K562 (cell line): Measurements from ENCODE around the gene GUK1. TPM values are rescaled to one million over a fixed set of nuclear protein-coding genes. Genes with fewer than 3 reads are reported as not detected.

Experiments used
- ATAC-seq: fragments of 200-7000 bp; cut with Tn5 transposase; 3 replicates; pipeline ENCODE4 v1.9.1; 2020; ENCODE audit warnings: moderate library complexity
- BruUV-seq: library from RNA; stranded (reverse); fragments of 400-500 nt; replicated peaks from 2 replicates; lab custom pipeline; 2021; lab: Mats Ljungman, UMichigan
- CTCF ChIA-PET: fragments of 300-600 bp; formaldehyde crosslinking; extraction: SDS; loops from one replicate; lab custom pipeline; 2021; ENCODE audit warnings: low intra/inter-chr PET ratio; lab: Yijun Ruan, JAX
- POLR2A ChIA-PET: fragments of 300-600, 350-650 bp; sonication (Branson Sonifier 250); formaldehyde crosslinking; extraction: SDS; loops from one replicate; lab custom pipeline; 2021; ENCODE audit warnings: antibody characterized with exemption, inconsistent platforms; lab: Yijun Ruan, JAX
- DNase-seq, 4 experiments: peaks; one replicate each; pipeline versions ENCODE4 v3.0.0 to v3.0.0-alpha.2; 2011 to 2018; ENCODE audit warnings: low spot score in 3 of 4, mixed read lengths in 3 of 4; ENCODE audit errors: extremely low read depth in 1 of 4
- FAIRE-seq: peaks from 2 replicates; lab custom pipeline; 2011; peaks lifted over from hg19 to GRCh38; lab: Jason Lieb, UNC
- H2AFZ ChIP-seq: 2 replicates; pipeline ENCODE4 v1.6.0; 2011; ENCODE audit warnings: low read depth, low read length, control low read depth, inconsistent platforms
- H3K27ac ChIP-seq: fragments of 200-600 bp; 3 replicates; pipeline ENCODE4 v1.8.0; 2011; ENCODE audit warnings: low read depth, mild to moderate bottlenecking, control low read depth, inconsistent platforms, low read length, moderate library complexity, mixed read lengths; ENCODE audit errors: extremely low read depth
- H3K27me3 ChIP-seq, 2 experiments: fragments of 300-600 bp in 1 of 2; 2 replicates in 1 of 2; 3 replicates in 1 of 2; pipeline versions ENCODE4 v1.6.0 to v1.8.0; 2011; ENCODE audit warnings: inconsistent platforms in 2 of 2, low read length in 2 of 2, mild to moderate bottlenecking in 1 of 2, mixed read lengths in 1 of 2, moderate library complexity in 1 of 2; ENCODE audit not compliant: control insufficient read depth in 2 of 2, insufficient read depth in 2 of 2
- H3K36me3 ChIP-seq: fragments of 300-600 bp; 3 replicates; pipeline ENCODE4 v1.8.0; 2011; ENCODE audit warnings: mild to moderate bottlenecking, low read length, inconsistent platforms; ENCODE audit not compliant: control insufficient read depth, insufficient read depth
- H3K4me1 ChIP-seq, 2 experiments: fragments of 200-600 bp in 1 of 2; replicated peaks in 1 of 2; 2 replicates in 1 of 2; 3 replicates in 1 of 2; pipeline versions ENCODE4 v1.5.1 to v1.8.0; 2011; ENCODE audit warnings: inconsistent platforms in 2 of 2, low read length in 2 of 2, mild to moderate bottlenecking in 1 of 2, mixed read lengths in 1 of 2, moderate library complexity in 1 of 2; ENCODE audit not compliant: control insufficient read depth in 2 of 2, insufficient read depth in 2 of 2
- H3K4me2 ChIP-seq: 2 replicates; pipeline ENCODE4 v1.6.1; 2011; ENCODE audit warnings: low read length, control low read depth, inconsistent platforms, mixed read lengths; ENCODE audit not compliant: insufficient read depth
- H3K4me3 ChIP-seq: fragments of 200-600 bp; sonication (generic), shearing (Covaris generic); 2 replicates; pipeline ENCODE4 v1.5.1; 2016; ENCODE audit warnings: control low read depth, inconsistent platforms
- H3K79me2 ChIP-seq: fragments of 200-600 bp; 3 replicates; pipeline ENCODE4 v1.8.0; 2011; ENCODE audit warnings: low read length, inconsistent platforms; ENCODE audit not compliant: control insufficient read depth, insufficient read depth
- H3K9ac ChIP-seq, 2 experiments: 2 replicates each; pipeline versions ENCODE4 v1.6.0 to v1.6.1; 2011; ENCODE audit warnings: low read depth in 2 of 2, low read length in 2 of 2, control low read depth in 1 of 2, inconsistent platforms in 1 of 2, mild to moderate bottlenecking in 1 of 2, mixed read lengths in 1 of 2; ENCODE audit not compliant: insufficient read depth in 1 of 2
- H3K9me1 ChIP-seq: one replicate; pipeline ENCODE4 v1.6.0; 2011; ENCODE audit warnings: inconsistent platforms, mild to moderate bottlenecking, low read length, moderate library complexity; ENCODE audit not compliant: control insufficient read depth, insufficient read depth
- H3K9me3 ChIP-seq: replicated peaks from 2 replicates; pipeline ENCODE4 v1.5.1; 2011; ENCODE audit warnings: low read depth, low read length, inconsistent platforms; ENCODE audit not compliant: control insufficient read depth, insufficient read depth
- H4K20me1 ChIP-seq: replicated peaks from 2 replicates; pipeline ENCODE4 v1.6.1; 2011; ENCODE audit warnings: low read length, inconsistent platforms, mixed read lengths; ENCODE audit not compliant: control insufficient read depth, insufficient read depth
- BACH1 ChIP-seq: fragments of 200-800 bp; sonication (Bioruptor generic); IDR thresholded peaks from 2 replicates; pipeline ENCODE4 v1.6.1; 2016; ENCODE audit warnings: missing genetic modification characterization, missing compliant biosample characterization
- COPS2 ChIP-seq: fragments of 450-650 bp; conservative IDR thresholded peaks from 2 replicates; pipeline ENCODE4 v1.6.1; 2016; ENCODE audit warnings: mild to moderate bottlenecking, moderate library complexity
- CXXC5 ChIP-seq: fragments of 250-450 bp; sonication (Bioruptor Pico); IDR thresholded peaks from 2 replicates; pipeline ENCODE4 v1.8.0; 2022; ENCODE audit warnings: inconsistent platforms, mild to moderate bottlenecking, moderate library complexity
- KAT2B ChIP-seq: IDR thresholded peaks from one replicate; pipeline ENCODE4 v1.6.1; 2012; ENCODE audit warnings: low read depth, mild to moderate bottlenecking, control low read depth, inconsistent platforms, low read length, moderate library complexity
- NFRKB ChIP-seq: fragments of 450-650 bp; IDR thresholded peaks from 2 replicates; pipeline ENCODE4 v1.6.1; 2016; ENCODE audit warnings: low read depth
- POLR2G ChIP-seq: fragments of 200-400 bp; formaldehyde crosslinking; IDR thresholded peaks from 2 replicates; pipeline ENCODE4 v1.6.1; 2017; ENCODE audit warnings: low read depth, mild to moderate bottlenecking, antibody characterized with exemption, low read length, moderate library complexity
- RBFOX2 ChIP-seq: fragments of 200-400 bp; formaldehyde crosslinking; IDR thresholded peaks from 2 replicates; pipeline ENCODE4 v1.6.1; 2017; ENCODE audit warnings: low read depth, mild to moderate bottlenecking, low read length, moderate library complexity
- RBM22 ChIP-seq: fragments of 200-400 bp; formaldehyde crosslinking; IDR thresholded peaks from 2 replicates; pipeline ENCODE4 v1.6.1; 2018; ENCODE audit warnings: low read length, low read depth; ENCODE audit not compliant: poor library complexity, severe bottlenecking
- RFX7 ChIP-seq: fragments of 250-450 bp; sonication (Bioruptor Pico); IDR thresholded peaks from 2 replicates; pipeline ENCODE4 v1.5.1; 2021; ENCODE audit warnings: mild to moderate bottlenecking
- SETDB1 ChIP-seq: IDR thresholded peaks from one replicate; pipeline ENCODE4 v1.6.1; 2012; ENCODE audit warnings: low read length, control low read depth, inconsistent platforms
- SRSF1 ChIP-seq: fragments of 200-400 bp; formaldehyde crosslinking; IDR thresholded peaks from 2 replicates; pipeline ENCODE4 v1.6.1; 2017; ENCODE audit warnings: mild to moderate bottlenecking, low read depth, low read length, moderate library complexity
- SUPT5H ChIP-seq: fragments of 450-650 bp; IDR thresholded peaks from 2 replicates; pipeline ENCODE4 v1.6.1; 2016
- ZBTB1 ChIP-seq: sonication (generic); formaldehyde crosslinking; IDR thresholded peaks from 2 replicates; pipeline ENCODE4 v1.8.1; 2023; ENCODE audit warnings: missing genetic modification reagents, low read depth, mild to moderate bottlenecking, borderline replicate concordance
- ZC3H4 ChIP-seq: sonication (generic); formaldehyde crosslinking; IDR thresholded peaks from 2 replicates; pipeline ENCODE4 v1.9.0; 2021; ENCODE audit warnings: missing genetic modification reagents, borderline replicate concordance
- ZFX ChIP-seq: sonication (generic); formaldehyde crosslinking; IDR thresholded peaks from 2 replicates; pipeline ENCODE4 v1.8.0; 2022; ENCODE audit warnings: mild to moderate bottlenecking, missing genetic modification reagents, moderate library complexity
- ZNF436 ChIP-seq: fragments of 250-450, 450-650 bp; sonication (Bioruptor Pico); formaldehyde crosslinking; IDR thresholded peaks from 2 replicates; pipeline ENCODE4 v1.7.0; 2020; ENCODE audit warnings: mild to moderate bottlenecking
- ZSCAN29 ChIP-seq: fragments of 450-650 bp; IDR thresholded peaks from 2 replicates; pipeline ENCODE4 v1.6.1; 2017
- WGBS: fragments of 100-300 bp; shearing (Covaris generic); methylation state at CpG from one replicate; pipeline ENCODE4 v1.1.6; 2016; ENCODE audit warnings: low coverage, mixed read lengths; ENCODE audit not compliant: insufficient coverage; ENCODE audit errors: missing lambda C conversion rate; 5-methylcytosine and 5-hydroxymethylcytosine counted together
- in situ Hi-C: fragments of 300-500 bp; cut with MboI; formaldehyde crosslinking; loops from 4 replicates; pipeline ENCODE4 v1.15.0; 2018; ENCODE audit warnings: inconsistent platforms, mixed read lengths
- intact Hi-C: fragments of 100-400 bp; cut with micrococcal nuclease; formaldehyde crosslinking; loops from 2 replicates; pipeline ENCODE4 v1.14.2; 2022
- polyA plus RNA-seq, 8 experiments: library from polyadenylated mRNA; depleted of rRNA in 4 of 8; stranded (reverse) in 5 of 8; unstranded in 3 of 8; fragments of >200 nt; fragmentation: Nextera tagmentation in 2 of 8; fragmentation: Illumina TruSeq in 1 of 8; extraction: Ambion mirVana in 2 of 8; extraction: Trizol in 1 of 8; gene quantifications; 2 replicates each; pipeline versions ENCODE4 v1.2.1 to v1.2.3, GENCODE V29; 2011 to 2014; ENCODE audit warnings: inconsistent platforms in 1 of 8, missing spikeins in 1 of 8
- total RNA-seq, 7 experiments: library from RNA; depleted of rRNA in 6 of 7; stranded (reverse); fragments of >200 nt in 6 of 7; fragmentation: Illumina TruSeq in 2 of 7; extraction: Trizol in 2 of 7; gene quantifications; 2 replicates each; pipeline versions ENCODE4 v1.2.1 to v1.2.3, GENCODE V29; 2011 to 2021; ENCODE audit warnings: low replicate concordance in 1 of 7
- TF ChIP-seq, protein P1 (sequence below): sonication (generic); formaldehyde crosslinking; IDR thresholded peaks from 2 replicates; pipeline ENCODE4 v1.8.1; 2023; ENCODE audit warnings: mild to moderate bottlenecking, missing genetic modification reagents
- TF ChIP-seq, protein P2 (sequence below): sonication (generic); formaldehyde crosslinking; IDR thresholded peaks from 2 replicates; pipeline ENCODE4 v1.8.0; 2022; ENCODE audit warnings: missing genetic modification reagents, mild to moderate bottlenecking, moderate library complexity, borderline replicate concordance
- TF ChIP-seq, protein P3 (sequence below): fragments of 250-450 bp; sonication (Bioruptor Pico); IDR thresholded peaks from 2 replicates; pipeline ENCODE4 v1.4.0; 2020; ENCODE audit warnings: borderline replicate concordance

GUK1 gene
- total and polyA plus RNA-seq, 9 of the 15 experiments (the other 6 are each of a cell fraction or from before 2014, with no cell fraction given): 7.0 to 331 (median 132) TPM

DNA sequence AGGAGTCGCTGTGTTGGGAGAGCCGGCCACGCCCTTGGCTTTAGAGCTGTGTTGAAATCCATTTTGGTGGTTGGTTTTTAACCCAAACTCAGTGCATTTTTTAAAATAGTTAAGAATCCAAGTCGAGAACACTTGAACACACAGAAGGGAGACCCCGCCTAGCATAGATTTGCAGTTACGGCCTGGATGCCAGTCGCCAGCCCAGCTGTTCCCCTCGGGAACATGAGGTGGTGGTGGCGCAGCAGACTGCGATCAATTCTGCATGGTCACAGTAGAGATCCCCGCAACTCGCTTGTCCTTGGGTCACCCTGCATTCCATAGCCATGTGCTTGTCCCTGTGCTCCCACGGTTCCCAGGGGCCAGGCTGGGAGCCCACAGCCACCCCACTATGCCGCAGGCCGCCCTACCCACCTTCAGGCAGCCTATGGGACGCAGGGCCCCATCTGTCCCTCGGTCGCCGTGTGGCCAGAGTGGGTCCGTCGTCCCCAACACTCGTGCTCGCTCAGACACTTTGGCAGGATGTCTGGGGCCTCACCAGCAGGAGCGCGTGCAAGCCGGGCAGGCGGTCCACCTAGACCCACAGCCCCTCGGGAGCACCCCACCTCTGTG, 41.7 kb upstream of the GUK1 start:
- intact Hi-C loops (no loop called here), in situ Hi-C loops (no loop called here)
- DNase-seq (peak in 2 of 4 experiments; percentile 9 to 29), FAIRE-seq (no peak), ATAC-seq (no peak)
- Histone ChIP-seq H2AFZ (no peak overlapping the region), H4K20me1 (peaks cover 59% of the 10 kb centered on the region), H3K36me3 (peaks cover 77% of the 10 kb centered on the region), H3K79me2 (peaks cover 75% of the 10 kb centered on the region), H3K4me1 (peaks cover 8 to 48% of the 10 kb centered on the region in 2 experiments), H3K27me3 (no peaks in the 10 kb centered on the region), H3K9me3 (peaks cover 4% of the 10 kb centered on the region), H3K4me3 (no peak overlapping the region), H3K27ac (no peak overlapping the region), H3K9ac (no peak overlapping the region), H3K9me1 (peaks cover 3% of the 10 kb centered on the region), H3K4me2 (no peak overlapping the region)
- ChIA-PET POLR2A (interaction anchor here (0.6 to 6.0 kb wide), 12 partner anchors 8 to 366 kb away, joined by 3 to 92 read pairs (median 3); partner anchors contain the start of genes ARF1 and MRPL55), CTCF (no interaction called here)
- BruUV-seq: TSS peak; percentile 69
- 91% methylated on average over 27 of the region's 28 CpGs for WGBS
- TF ChIP-seq COPS2 (no peak), ZNF436 (CRISPR knock-in tag) (no peak), ZFX (CRISPR knock-in tag) (peak; percentile 43; the same call in 1 of the 2 replicates), RBFOX2 (peak; percentile 52), ZC3H4 (CRISPR knock-in tag) (peak; percentile 72; the same call in 1 of the 2 replicates), RFX7 (no peak), BACH1 (tag) (no peak), RBM22 (peak; percentile 94), SRSF1 (no peak), ZBTB1 (CRISPR knock-in tag) (no peak), POLR2G (peak; percentile 69), CXXC5 (CRISPR knock-in tag) (no peak), ZSCAN29 (no peak), NFRKB (no peak), KAT2B (no peak), SETDB1 (no peak), SUPT5H (peak; percentile 41)
- TF ChIP-seq, protein P1, sequence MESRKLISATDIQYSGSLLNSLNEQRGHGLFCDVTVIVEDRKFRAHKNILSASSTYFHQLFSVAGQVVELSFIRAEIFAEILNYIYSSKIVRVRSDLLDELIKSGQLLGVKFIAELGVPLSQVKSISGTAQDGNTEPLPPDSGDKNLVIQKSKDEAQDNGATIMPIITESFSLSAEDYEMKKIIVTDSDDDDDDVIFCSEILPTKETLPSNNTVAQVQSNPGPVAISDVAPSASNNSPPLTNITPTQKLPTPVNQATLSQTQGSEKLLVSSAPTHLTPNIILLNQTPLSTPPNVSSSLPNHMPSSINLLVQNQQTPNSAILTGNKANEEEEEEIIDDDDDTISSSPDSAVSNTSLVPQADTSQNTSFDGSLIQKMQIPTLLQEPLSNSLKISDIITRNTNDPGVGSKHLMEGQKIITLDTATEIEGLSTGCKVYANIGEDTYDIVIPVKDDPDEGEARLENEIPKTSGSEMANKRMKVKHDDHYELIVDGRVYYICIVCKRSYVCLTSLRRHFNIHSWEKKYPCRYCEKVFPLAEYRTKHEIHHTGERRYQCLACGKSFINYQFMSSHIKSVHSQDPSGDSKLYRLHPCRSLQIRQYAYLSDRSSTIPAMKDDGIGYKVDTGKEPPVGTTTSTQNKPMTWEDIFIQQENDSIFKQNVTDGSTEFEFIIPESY (CRISPR knock-in tag): peak; percentile 55
- TF ChIP-seq, protein P2, sequence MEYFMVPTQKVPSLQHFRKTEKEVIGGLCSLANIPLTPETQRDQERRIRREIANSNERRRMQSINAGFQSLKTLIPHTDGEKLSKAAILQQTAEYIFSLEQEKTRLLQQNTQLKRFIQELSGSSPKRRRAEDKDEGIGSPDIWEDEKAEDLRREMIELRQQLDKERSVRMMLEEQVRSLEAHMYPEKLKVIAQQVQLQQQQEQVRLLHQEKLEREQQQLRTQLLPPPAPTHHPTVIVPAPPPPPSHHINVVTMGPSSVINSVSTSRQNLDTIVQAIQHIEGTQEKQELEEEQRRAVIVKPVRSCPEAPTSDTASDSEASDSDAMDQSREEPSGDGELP (CRISPR knock-in tag): peak; percentile 35; the same call in 1 of the 2 replicates
- TF ChIP-seq, protein P3, sequence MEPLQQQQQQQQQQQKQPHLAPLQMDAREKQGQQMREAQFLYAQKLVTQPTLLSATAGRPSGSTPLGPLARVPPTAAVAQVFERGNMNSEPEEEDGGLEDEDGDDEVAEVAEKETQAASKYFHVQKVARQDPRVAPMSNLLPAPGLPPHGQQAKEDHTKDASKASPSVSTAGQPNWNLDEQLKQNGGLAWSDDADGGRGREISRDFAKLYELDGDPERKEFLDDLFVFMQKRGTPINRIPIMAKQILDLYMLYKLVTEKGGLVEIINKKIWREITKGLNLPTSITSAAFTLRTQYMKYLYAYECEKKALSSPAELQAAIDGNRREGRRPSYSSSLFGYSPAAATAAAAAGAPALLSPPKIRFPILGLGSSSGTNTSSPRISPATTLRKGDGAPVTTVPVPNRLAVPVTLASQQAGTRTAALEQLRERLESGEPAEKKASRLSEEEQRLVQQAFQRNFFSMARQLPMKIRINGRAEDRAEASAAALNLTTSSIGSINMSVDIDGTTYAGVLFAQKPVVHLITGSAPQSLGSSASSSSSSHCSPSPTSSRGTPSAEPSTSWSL: no peak
